Small intestine (tissue), 7 donors: ENCODE results near the gene ZNF837. TPM values are rescaled to one million over a fixed set of nuclear protein-coding genes. Genes with fewer than 3 reads are reported as not detected.

Experiments used
- DNase-seq, 2 donors: peaks; one replicate each; pipeline versions ENCODE4 v3.0.0 to v3.0.0-alpha.2; 2013
- FAIRE-seq: peaks from 2 replicates; lab custom pipeline; 2012; peaks lifted over from hg19 to GRCh38; lab: Jason Lieb, UNC
- H3K27ac ChIP-seq, 3 donors: one replicate each; pipeline ENCODE4 v1.5.1; 2013; ENCODE audit warnings: low read length in 2 of 3, mild to moderate bottlenecking in 2 of 3, control low read depth in 1 of 3, inconsistent platforms in 1 of 3, low read depth in 1 of 3, moderate library complexity in 1 of 3
- H3K27me3 ChIP-seq, 3 donors: one replicate each; pipeline ENCODE4 v1.6.1; 2013; ENCODE audit warnings: low read length in 3 of 3, inconsistent platforms in 1 of 3; ENCODE audit not compliant: control insufficient read depth in 3 of 3, insufficient read depth in 3 of 3
- H3K36me3 ChIP-seq, 3 donors: one replicate each; pipeline ENCODE4 v1.6.1; 2013; ENCODE audit warnings: low read length in 3 of 3, inconsistent platforms in 1 of 3, low read depth in 1 of 3, mild to moderate bottlenecking in 1 of 3, moderate library complexity in 1 of 3; ENCODE audit not compliant: control insufficient read depth in 3 of 3, insufficient read depth in 2 of 3
- H3K4me1 ChIP-seq, 3 donors: one replicate each; pipeline ENCODE4 v1.6.1; 2013; ENCODE audit warnings: low read length in 2 of 3, inconsistent platforms in 1 of 3, low read depth in 1 of 3, mild to moderate bottlenecking in 1 of 3, moderate library complexity in 1 of 3; ENCODE audit not compliant: control insufficient read depth in 3 of 3, insufficient read depth in 2 of 3
- H3K4me3 ChIP-seq, 3 donors: one replicate each; pipeline ENCODE4 v1.5.1; 2013; ENCODE audit warnings: low read length in 3 of 3, control low read depth in 1 of 3, inconsistent platforms in 1 of 3, low read depth in 1 of 3, mild to moderate bottlenecking in 1 of 3, moderate library complexity in 1 of 3
- H3K9me3 ChIP-seq, 2 donors: one replicate each; pipeline ENCODE4 v1.6.1; 2013; ENCODE audit warnings: low read depth in 1 of 2, low read length in 1 of 2; ENCODE audit not compliant: control insufficient read depth in 2 of 2, insufficient read depth in 1 of 2
- WGBS, 3 donors: extraction: QIAGEN DNeasy Blood & Tissue Kit; methylation state at CpG; one replicate each; pipeline ENCODE4 v1.1.7; 2013; 5-methylcytosine and 5-hydroxymethylcytosine counted together
- polyA plus RNA-seq, 4 donors: library from polyadenylated mRNA; stranded (reverse) in 3 of 4; unstranded in 1 of 4; fragments of 200-250 nt in 3 of 4; fragments of 120-200 nt in 1 of 4; gene quantifications; one replicate each; pipeline versions ENCODE4 v1.2.1 to v1.2.3, GENCODE V29; 2013
- donor health status: healthy with polysubstance abuse.
- donor health status: control.
- donor health status: control.
- donor health status: Bipolar disorder and iron deficiency.
- donor health status: healthy.

The ZNF837 gene
- polyA plus RNA-seq, 4 donors: 2.9 to 5.3 (median 3.8) TPM

DNA sequence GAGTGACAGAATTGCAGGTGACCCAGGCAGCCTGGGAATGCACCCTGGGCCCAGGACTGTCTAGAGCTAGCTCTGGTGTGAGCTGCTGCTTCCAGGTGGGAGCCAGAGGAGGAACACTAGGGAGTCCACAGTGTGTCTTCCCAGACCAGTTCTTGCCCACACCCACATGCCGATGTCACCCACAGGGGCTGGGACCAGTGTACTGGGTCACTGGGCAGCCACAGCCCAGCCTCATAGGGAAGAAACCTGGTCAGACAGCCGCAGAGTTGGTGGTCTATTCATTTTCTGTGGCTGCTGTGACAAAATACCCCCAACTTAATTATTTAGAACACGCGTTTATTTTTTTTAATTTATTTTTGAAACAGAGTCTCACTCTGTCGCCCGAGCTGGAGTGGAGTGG is 17.7 kb upstream of the ZNF837 start:
- no peak for FAIRE-seq
- Histone ChIP-seq H3K36me3 (peaks cover 0 to 17% (median 9%) of the 10 kb centered on the region in 3 donors), H3K4me1 (peaks cover 0 to 22% (median 4%) of the 10 kb centered on the region in 3 donors), H3K27ac (no peak overlapping the region), H3K4me3 (no peak overlapping the region), H3K27me3 (peaks cover 9 to 30% (median 12%) of the 10 kb centered on the region in 3 donors), H3K9me3 (no peaks in the 10 kb centered on the region)
- 91 to 93% (median 92%) methylated on average over 6 of the region's 6 CpGs for WGBS, 3 donors
- DNase-seq: no peak

DNA sequence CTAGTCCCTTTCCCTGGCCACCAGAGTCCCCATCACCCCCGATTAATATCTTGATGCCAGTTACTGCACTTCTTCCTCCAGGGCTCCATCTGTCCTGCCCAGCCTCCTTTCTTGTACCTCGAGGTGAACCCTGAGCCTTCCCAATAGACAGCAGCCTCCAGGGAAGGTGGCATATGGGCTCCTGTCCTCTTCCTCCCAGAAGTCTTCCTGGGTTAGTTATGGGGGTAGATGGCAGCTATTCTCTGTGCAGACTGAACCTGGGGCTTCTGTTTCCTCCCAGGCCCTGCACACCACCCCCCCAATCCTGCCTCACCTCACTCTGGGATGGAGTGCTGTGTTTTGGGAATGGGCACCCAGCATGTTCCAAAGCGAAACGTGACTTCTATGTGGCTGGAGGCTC is 17.3 kb upstream of the ZNF837 start:
- Histone ChIP-seq H3K4me3 (no peak overlapping the region), H3K4me1 (peaks cover 0 to 18% (median 4%) of the 10 kb centered on the region in 3 donors), H3K9me3 (no peaks in the 10 kb centered on the region), H3K36me3 (peaks cover 4 to 22% (median 9%) of the 10 kb centered on the region in 3 donors), H3K27me3 (peaks cover 9 to 30% (median 12%) of the 10 kb centered on the region in 3 donors), H3K27ac (no peak overlapping the region)
- 63 to 79% (median 72%) methylated on average over 4 of the region's 4 CpGs for WGBS, 3 donors
- DNase-seq (no peak), FAIRE-seq (no peak)

DNA sequence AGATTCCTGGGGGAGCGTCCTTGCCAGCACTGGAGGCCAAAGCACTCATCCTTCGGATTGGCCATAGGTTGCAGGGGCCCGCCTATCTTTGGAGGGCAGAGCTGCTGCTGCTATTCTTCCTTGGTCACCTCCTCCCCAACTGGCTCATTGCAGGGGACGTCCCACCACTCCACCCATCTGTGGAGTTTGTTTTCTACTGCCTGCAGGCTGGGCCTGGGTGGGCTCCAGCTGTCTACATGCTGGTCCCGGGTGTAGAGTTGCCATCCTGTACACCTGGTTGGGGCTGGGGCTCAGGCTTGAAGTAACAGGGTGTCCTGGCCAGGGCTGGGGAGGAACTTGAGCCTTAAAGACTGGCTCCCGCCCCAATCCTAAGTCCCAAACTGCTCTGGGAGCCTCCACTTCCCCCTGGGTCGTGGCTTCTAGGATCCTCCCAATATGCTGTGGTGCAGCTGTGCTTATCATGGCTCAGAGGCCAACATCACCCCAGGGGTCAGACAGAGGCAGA is 16.8 kb upstream of the ZNF837 start:
- Histone ChIP-seq H3K27me3 (peaks cover 9 to 30% (median 12%) of the 10 kb centered on the region in 3 donors), H3K9me3 (no peaks in the 10 kb centered on the region), H3K4me1 (peaks cover 0 to 18% (median 4%) of the 10 kb centered on the region in 3 donors), H3K36me3 (peaks cover 7 to 27% (median 9%) of the 10 kb centered on the region in 3 donors), H3K27ac (no peak overlapping the region), H3K4me3 (no peak overlapping the region)
- no peak for DNase-seq
- FAIRE-seq: no peak
- WGBS, 3 donors: 69 to 75% (median 69%) methylated on average over 7 of the region's 7 CpGs

DNA sequence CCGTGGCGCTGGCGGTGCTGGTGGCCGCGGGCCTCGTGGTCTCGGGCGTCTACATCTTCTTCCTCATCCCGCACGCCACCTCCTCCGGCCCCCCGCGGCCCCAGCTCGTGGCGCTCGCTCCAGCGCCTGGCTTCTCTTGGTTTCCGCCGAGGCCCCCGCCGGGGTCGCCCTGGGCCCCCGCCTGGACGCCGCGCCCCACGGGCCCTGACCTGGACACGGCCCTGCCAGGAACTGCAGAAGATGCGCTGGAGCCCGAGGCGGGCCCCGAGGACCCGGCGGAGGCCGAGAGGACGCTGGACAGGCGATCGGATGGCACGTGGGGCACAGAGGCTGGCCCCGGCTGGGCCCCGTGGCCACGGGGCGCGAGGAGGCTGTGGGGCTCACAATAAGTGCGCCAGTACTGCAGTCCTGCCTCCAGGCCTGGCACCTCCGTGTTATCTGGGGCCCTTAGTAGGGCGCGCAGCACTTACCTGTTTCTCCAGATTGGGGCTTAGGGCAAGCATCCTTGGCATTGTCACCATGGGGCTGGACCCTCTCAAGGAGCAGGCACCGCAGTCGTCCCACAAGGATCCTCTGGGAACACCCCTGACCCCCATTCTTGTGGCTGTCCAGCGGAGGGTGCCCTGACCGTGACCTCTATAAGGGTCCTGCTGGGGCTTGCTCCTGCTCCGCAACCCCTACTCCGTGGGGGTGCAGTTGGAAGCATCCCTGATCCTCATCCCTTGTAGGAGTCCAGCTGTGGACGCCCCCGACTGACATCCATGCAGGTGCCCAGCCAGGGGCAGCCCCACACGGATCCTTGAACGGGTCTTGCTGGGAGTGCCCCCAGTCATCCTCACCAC is 16.1 kb upstream of the ZNF837 start:
- Histone ChIP-seq H3K9me3 (no peaks in the 10 kb centered on the region), H3K27me3 (peaks cover 9 to 30% (median 12%) of the 10 kb centered on the region in 3 donors), H3K4me1 (peaks cover 0 to 13% (median 2%) of the 10 kb centered on the region in 3 donors), H3K27ac (no peak overlapping the region), H3K36me3 (peaks cover 9 to 33% (median 10%) of the 10 kb centered on the region in 3 donors), H3K4me3 (peak overlapping the region in 1 of 3 donors; percentile 1)
- DNase-seq (no peak), FAIRE-seq (no peak)
- WGBS, 3 donors: 22 to 29% (median 28%) methylated on average over 48 to 58 of the region's 58 CpGs

GRCh38 chr19:58395979-58396627 is 15.3 kb upstream of the ZNF837 start:
- Histone ChIP-seq H3K4me3 (peak overlapping the region in 1 of 3 donors; percentile 1), H3K27me3 (peaks cover 9 to 30% (median 12%) of the 10 kb centered on the region in 3 donors), H3K36me3 (peaks cover 9 to 41% (median 10%) of the 10 kb centered on the region in 3 donors), H3K9me3 (no peaks in the 10 kb centered on the region), H3K4me1 (peaks cover 0 to 11% (median 2%) of the 10 kb centered on the region in 3 donors), H3K27ac (no peak overlapping the region)
- no peak for FAIRE-seq
- WGBS, 3 donors: 3 to 12% (median 4%) methylated on average over 16 to 75 of the region's 75 CpGs
- no peak for DNase-seq

DNA sequence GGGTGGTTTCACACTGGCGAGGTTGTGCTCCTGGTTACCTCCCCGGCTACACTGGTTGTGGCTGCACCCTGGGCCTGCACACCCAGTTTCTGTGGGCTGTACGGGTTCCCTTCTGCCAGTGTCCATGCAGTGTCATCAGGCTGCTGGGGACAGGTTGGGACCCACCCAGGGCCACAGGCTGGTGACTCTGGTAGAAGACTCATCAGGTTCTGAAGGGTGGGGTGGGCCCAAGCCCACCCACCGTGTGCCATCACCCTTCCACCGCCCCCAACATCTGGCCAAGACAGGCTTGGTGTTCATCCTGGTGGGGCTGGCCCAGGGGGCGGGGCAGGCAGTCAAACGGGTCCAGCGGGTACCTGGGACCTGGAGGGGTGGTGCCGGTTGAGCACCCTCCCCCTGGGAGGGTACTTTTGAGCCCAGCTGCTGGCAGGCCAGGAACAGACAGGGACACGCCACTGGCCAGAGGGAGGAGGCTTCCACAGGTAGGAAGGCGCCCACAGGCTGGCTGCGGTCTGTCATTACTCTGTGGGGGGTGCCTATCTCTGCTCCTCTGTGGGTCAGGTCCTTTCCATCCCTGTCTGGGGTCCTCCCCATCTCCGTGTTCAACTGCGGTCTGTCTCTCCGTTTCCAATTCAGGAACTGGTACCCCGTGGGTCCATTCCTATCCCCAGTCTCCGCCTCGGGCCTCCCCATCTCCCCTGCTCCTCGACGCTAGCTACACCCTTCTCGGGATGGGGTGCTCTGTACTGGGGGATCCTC is 14.6 kb upstream of the ZNF837 start, which contains the start of gene RNF225:
Gene RNF225, plus strand, starts transcription at position 437 of the 759 bp plus-strand sequence. CDS start 434 bp downstream, outside the sequence.
- H3K27me3 ChIP-seq: peaks cover 9 to 30% (median 12%) of the 10 kb centered on the region in 3 donors

GRCh38 chr19:58394821-58395219 is 14.0 kb upstream of the ZNF837 start:
- H3K27me3 ChIP-seq: peaks cover 9 to 30% (median 12%) of the 10 kb centered on the region in 3 donors
- no peak for DNase-seq
- WGBS, 3 donors: 60 to 64% (median 62%) methylated on average over 3 of the region's 3 CpGs

More for the DNA sequence above, 14.6 kb upstream of the ZNF837 start, which contains the start of gene RNF225:
- FAIRE-seq: no peak
- H3K4me1 ChIP-seq: peaks cover 0 to 5% (median 2%) of the 10 kb centered on the region in 3 donors
- peak in 1 of 2 donors; percentile 44 for DNase-seq
- no peak within 1 kb of the TSS for H3K27ac ChIP-seq
- no peaks in the 10 kb centered on the region for H3K9me3 ChIP-seq
- H3K4me3 ChIP-seq: peak within 1 kb of the TSS in 1 of 3 donors; percentile 1
- WGBS, 3 donors: 26 to 32% (median 32%) methylated on average over 19 to 21 of the region's 21 CpGs
- peaks cover 9 to 46% (median 10%) of the 10 kb centered on the region in 3 donors for H3K36me3 ChIP-seq

More at GRCh38 chr19:58394821-58395219, 14.0 kb upstream of the ZNF837 start:
- H3K27ac ChIP-seq: no peak overlapping the region
- H3K4me3 ChIP-seq: no peak overlapping the region
- FAIRE-seq: no peak
- peaks cover 9 to 51% (median 10%) of the 10 kb centered on the region in 3 donors for H3K36me3 ChIP-seq
- peaks cover 0 to 4% (median 0%) of the 10 kb centered on the region in 3 donors for H3K4me1 ChIP-seq
- no peaks in the 10 kb centered on the region for H3K9me3 ChIP-seq
